RWPE1 (cell line): ENCODE results near the gene CDH13.

Experiments
- CTCF ChIA-PET: fragments of 350-600 bp; sonication (Branson Sonifier 250); formaldehyde crosslinking; extraction: SDS; loops from one replicate; lab custom pipeline; 2021; lab: Yijun Ruan, JAX
- POLR2A ChIA-PET: fragments of 400-600 bp; formaldehyde crosslinking; extraction: SDS; loops from one replicate; lab custom pipeline; 2020; ENCODE audit warnings: antibody characterized with exemption; ENCODE audit not compliant: low non-redundant PET; lab: Yijun Ruan, JAX
- DNase-seq: peaks from one replicate; pipeline ENCODE4 v3.0.0; 2012; ENCODE audit warnings: low spot score
- H3K27ac ChIP-seq: fragments of 450-650 bp; 2 replicates; pipeline ENCODE4 v1.5.1; 2017
- CTCF ChIP-seq: fragments of 450-650 bp; conservative IDR thresholded peaks from 2 replicates; pipeline ENCODE4 v1.5.1; 2017; ENCODE audit warnings: low read depth, mild to moderate bottlenecking

The CDH13 gene

GRCh38 chr16:82703161-82703560 lies 76.4 kb downstream of the CDH13 start:
- TF ChIP-seq CTCF, result no peak
- POLR2A ChIA-PET, result interaction anchor here (0.6 kb wide), 1 partner anchor 1104 kb away, joined by 4 read pairs; no protein-coding TSS in a partner anchor
- CTCF ChIA-PET, result interaction anchor here (0.6 kb wide), 1 partner anchor 1156 kb away, joined by 3 read pairs; no protein-coding TSS in a partner anchor
- no peak overlapping the region for H3K27ac ChIP-seq
- DNase-seq, result no peak

- CTCF ChIA-PET, result no interaction called here
- POLR2A ChIA-PET, result no interaction called here
- no peak for TF ChIP-seq CTCF
- DNase-seq, result no peak
- no peak overlapping the region for H3K27ac ChIP-seq
Measured at GRCh38 chr16:82703871-82704768, 77.4 kb downstream of the CDH13 start.

DNA sequence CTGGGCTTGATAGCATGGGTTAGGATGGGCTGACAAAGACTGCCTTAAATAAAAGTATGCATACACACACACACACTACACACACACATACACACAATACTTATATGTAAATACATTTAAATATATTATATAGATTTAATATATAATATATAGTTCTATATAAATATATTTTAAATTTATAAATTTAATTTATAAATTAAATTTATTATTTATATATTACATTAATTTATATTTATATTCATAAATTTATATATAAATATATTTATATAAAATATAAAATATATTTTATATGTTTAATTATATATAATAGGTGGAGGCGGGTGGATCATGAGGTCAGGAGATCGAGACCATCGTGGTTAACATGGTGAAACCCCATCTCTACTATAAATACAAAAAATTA lies 83.2 kb downstream of the CDH13 start:
- DNase-seq, result no peak
- ChIA-PET POLR2A (no interaction called here), CTCF (no interaction called here)
- TF ChIP-seq CTCF, result no peak
- H3K27ac ChIP-seq, result no peak overlapping the region

DNA sequence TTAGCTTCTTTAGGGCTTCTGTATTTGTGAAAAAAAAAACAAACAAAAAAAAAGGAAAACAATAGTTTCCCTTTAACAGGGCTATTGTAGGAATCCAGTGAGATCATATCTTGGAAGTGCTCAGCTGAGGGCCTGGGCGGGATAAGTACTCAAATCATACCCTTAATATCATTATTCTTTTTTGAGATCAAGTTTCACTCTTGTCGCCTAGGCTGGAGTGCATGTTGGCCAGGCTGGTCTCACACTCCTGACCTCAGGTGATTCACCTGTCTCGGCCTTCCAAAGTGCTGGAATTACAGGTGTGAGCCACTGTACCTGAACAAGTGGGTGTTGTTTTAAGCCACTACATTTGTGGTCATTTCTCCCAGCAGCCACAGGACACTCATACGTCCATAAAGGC lies 87.0 kb downstream of the CDH13 start:
- ChIA-PET CTCF (no interaction called here), POLR2A (interaction anchor here (0.7 kb wide), 1 partner anchor 292 kb away, joined by 6 read pairs; no protein-coding TSS in a partner anchor)
- no peak for TF ChIP-seq CTCF
- no peak overlapping the region for H3K27ac ChIP-seq
- DNase-seq, result no peak

DNA sequence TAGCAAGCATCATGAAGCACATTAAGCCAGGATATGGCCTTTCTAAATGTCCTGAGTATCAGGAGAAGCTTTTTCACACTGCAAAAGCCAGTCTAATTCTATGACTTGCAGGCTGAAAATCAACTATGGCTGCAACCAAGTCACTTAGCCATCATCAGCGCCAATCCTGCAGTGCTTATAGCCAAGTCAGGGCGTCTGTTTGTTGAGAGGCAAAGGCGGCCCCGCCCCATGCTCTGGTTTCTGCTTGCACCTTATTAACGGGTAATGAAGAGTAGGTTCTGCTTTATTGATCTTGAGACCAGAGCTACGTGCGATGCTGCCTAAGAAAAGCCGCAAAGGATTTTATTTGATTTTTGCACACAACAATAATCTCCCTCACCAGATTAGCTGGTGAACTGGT lies 88.4 kb downstream of the CDH13 start:
- H3K27ac ChIP-seq, result no peak overlapping the region
- DNase-seq, result no peak
- no peak for TF ChIP-seq CTCF
- POLR2A ChIA-PET, result no interaction called here
- CTCF ChIA-PET, result interaction anchor here (0.6 kb wide), 1 partner anchor 91 kb away, joined by 3 read pairs; no protein-coding TSS in a partner anchor

GRCh38 chr16:82715833-82716232 lies 89.1 kb downstream of the CDH13 start:
- CTCF ChIA-PET, result interaction anchor here (0.6 kb wide), 1 partner anchor 91 kb away, joined by 3 read pairs; no protein-coding TSS in a partner anchor
- POLR2A ChIA-PET, result no interaction called here
- no peak overlapping the region for H3K27ac ChIP-seq
- no peak for DNase-seq
- TF ChIP-seq CTCF, result no peak
